IMR-90 (cell line): Measurements from ENCODE around the gene KCNAB1. TPM values are rescaled to one million over a fixed set of nuclear protein-coding genes. Genes with fewer than 3 reads are reported as not detected.

Experiments
- ATAC-seq: fragments of 200-7000 bp; cut with Tn5 transposase; 2 replicates; pipeline ENCODE4 v1.9.1; 2020; ENCODE audit warnings: low read depth, mild to moderate bottlenecking, moderate library complexity
- BruUV-seq: library from RNA; stranded (reverse); fragments of 400-500 nt; replicated peaks from 2 replicates; lab custom pipeline; 2021; lab: Mats Ljungman, UMichigan
- CTCF ChIA-PET: fragments of 300-600 bp; formaldehyde crosslinking; extraction: SDS; loops from one replicate; lab custom pipeline; 2021; ENCODE audit warnings: antibody characterized with exemption; lab: Yijun Ruan, JAX
- POLR2A ChIA-PET: fragments of 300-600 bp; sonication (Branson Sonifier 250); formaldehyde crosslinking; loops from one replicate; lab custom pipeline; 2022; ENCODE audit warnings: antibody characterized with exemption; ENCODE audit not compliant: unreplicated experiment; lab: Charles Lee
- DNase-seq: peaks from one replicate; pipeline ENCODE4 v3.0.0; 2013
- H2AFZ ChIP-seq: replicated peaks from 2 replicates; pipeline ENCODE3; 2013; ENCODE audit warnings: low read length, mild to moderate bottlenecking; ENCODE audit not compliant: poor library complexity
- H2AK5ac ChIP-seq: 2 replicates; pipeline ENCODE4 v1.6.1; 2013; ENCODE audit warnings: low read depth, low read length, inconsistent platforms
- H2AK9ac ChIP-seq: replicated peaks from 2 replicates; pipeline ENCODE3; 2013; ENCODE audit warnings: mild to moderate bottlenecking, low read depth, low read length, moderate library complexity; ENCODE audit not compliant: poor library complexity
- H2BK120ac ChIP-seq: 2 replicates; pipeline ENCODE4 v1.6.1; 2013; ENCODE audit warnings: low read depth, low read length, inconsistent platforms
- H2BK15ac ChIP-seq: 3 replicates; pipeline ENCODE4 v1.6.1; 2013; ENCODE audit warnings: low read depth, low read length, inconsistent platforms
- H2BK20ac ChIP-seq: 2 replicates; pipeline ENCODE4 v1.6.1; 2013; ENCODE audit warnings: low read depth, mild to moderate bottlenecking, inconsistent platforms, low read length, moderate library complexity
- H2BK5ac ChIP-seq: 2 replicates; pipeline ENCODE4 v1.6.1; 2013; ENCODE audit warnings: mild to moderate bottlenecking, low read depth, low read length, inconsistent platforms; ENCODE audit not compliant: poor library complexity, severe bottlenecking
- H3K14ac ChIP-seq: replicated peaks from 2 replicates; pipeline ENCODE4 v1.6.1; 2013; ENCODE audit warnings: low read depth, low read length, inconsistent platforms
- H3K18ac ChIP-seq: 2 replicates; pipeline ENCODE4 v1.6.1; 2013; ENCODE audit warnings: low read depth, low read length, control low read depth
- H3K23ac ChIP-seq: 2 replicates; pipeline ENCODE4 v1.6.1; 2013; ENCODE audit warnings: low read depth, low read length, inconsistent platforms
- H3K27ac ChIP-seq: 2 replicates; pipeline ENCODE4 v1.5.1; 2013; ENCODE audit warnings: mild to moderate bottlenecking, control low read depth, low read length; ENCODE audit not compliant: insufficient read depth
- H3K27me3 ChIP-seq: 2 replicates; pipeline ENCODE4 v1.6.1; 2013; ENCODE audit warnings: low read length; ENCODE audit not compliant: control insufficient read depth, insufficient read depth
- H3K36me3 ChIP-seq: 2 replicates; pipeline ENCODE4 v1.6.1; 2013; ENCODE audit warnings: low read length, mixed read lengths; ENCODE audit not compliant: control insufficient read depth, insufficient read depth
- H3K4ac ChIP-seq: 2 replicates; pipeline ENCODE4 v1.6.1; 2013; ENCODE audit warnings: low read depth, low read length, inconsistent platforms
- H3K4me1 ChIP-seq: 2 replicates; pipeline ENCODE4 v1.6.1; 2013; ENCODE audit warnings: low read length, mixed read lengths; ENCODE audit not compliant: control insufficient read depth, insufficient read depth
- H3K4me2 ChIP-seq: 2 replicates; pipeline ENCODE4 v1.6.1; 2013; ENCODE audit warnings: low read depth, mild to moderate bottlenecking, control low read depth, low read length, moderate library complexity
- H3K4me3 ChIP-seq: 2 replicates; pipeline ENCODE4 v1.5.1; 2013; ENCODE audit warnings: low read depth, mild to moderate bottlenecking, control low read depth, low read length, moderate library complexity; ENCODE audit not compliant: insufficient read depth
- H3K56ac ChIP-seq: 2 replicates; pipeline ENCODE4 v1.6.1; 2013; ENCODE audit warnings: low read length, inconsistent platforms; ENCODE audit not compliant: insufficient read depth; ENCODE audit errors: extremely low read depth
- H3K79me1 ChIP-seq, 2 experiments: 2 replicates each; pipeline ENCODE4 v1.6.1; 2013; ENCODE audit warnings: low read length in 2 of 2, inconsistent platforms in 1 of 2, low read depth in 1 of 2
- H3K9ac ChIP-seq: 2 replicates; pipeline ENCODE4 v1.6.1; 2013; ENCODE audit warnings: low read depth, low read length, control low read depth
- H3K9me1 ChIP-seq: 2 replicates; pipeline ENCODE4 v1.6.1; 2013; ENCODE audit warnings: low read length, inconsistent platforms; ENCODE audit not compliant: insufficient read depth
- H3K9me3 ChIP-seq: 2 replicates; pipeline ENCODE4 v1.6.1; 2013; ENCODE audit warnings: low read length; ENCODE audit not compliant: control insufficient read depth, insufficient read depth
- H4K20me1 ChIP-seq: 2 replicates; pipeline ENCODE4 v1.6.1; 2013; ENCODE audit warnings: low read length, inconsistent platforms; ENCODE audit not compliant: insufficient read depth
- H4K5ac ChIP-seq: 2 replicates; pipeline ENCODE4 v1.6.1; 2013; ENCODE audit warnings: mild to moderate bottlenecking, low read depth, low read length, control low read depth
- H4K8ac ChIP-seq, 2 experiments: 2 replicates each; pipeline ENCODE4 v1.6.1; 2013; ENCODE audit warnings: low read depth in 2 of 2, low read length in 2 of 2, control low read depth in 1 of 2, inconsistent platforms in 1 of 2
- H4K91ac ChIP-seq: 2 replicates; pipeline ENCODE4 v1.6.1; 2013; ENCODE audit warnings: low read depth, low read length, inconsistent platforms; ENCODE audit not compliant: insufficient read depth
- BHLHE40 ChIP-seq: fragments of 150-350 bp; IDR thresholded peaks from 2 replicates; pipeline ENCODE4 v1.6.1; 2016; ENCODE audit warnings: mild to moderate bottlenecking, low read depth, low read length
- CHD1 ChIP-seq: IDR thresholded peaks from 2 replicates; pipeline ENCODE4 v1.6.1; 2012; ENCODE audit warnings: low read depth, low read length, improper control_type of control experiment
- MAZ ChIP-seq: IDR thresholded peaks from 2 replicates; pipeline ENCODE4 v1.6.1; 2012; ENCODE audit warnings: low read depth, mild to moderate bottlenecking, low read length, improper control_type of control experiment, moderate library complexity, borderline replicate concordance
- NFE2L2 ChIP-seq: fragments of 150-350 bp; IDR thresholded peaks from 2 replicates; pipeline ENCODE4 v1.6.1; 2016; ENCODE audit warnings: low read depth, mild to moderate bottlenecking, low read length
- POLR2A ChIP-seq: IDR thresholded peaks from 2 replicates; pipeline ENCODE4 v1.6.1; 2012; ENCODE audit warnings: mild to moderate bottlenecking, low read depth, low read length
- RCOR1 ChIP-seq: IDR thresholded peaks from 2 replicates; pipeline ENCODE4 v1.6.1; 2012; ENCODE audit warnings: mild to moderate bottlenecking, low read length, improper control_type of control experiment; ENCODE audit not compliant: insufficient replicate concordance
- whole genome bisulfite sequencing, 2 experiments: methylation state at CpG; one replicate each; pipeline versions ENCODE4 v1.1.5 to v1.1.7; 2013; ENCODE audit warnings: missing lambda C conversion rate in 2 of 2; ENCODE audit not compliant: insufficient read length in 1 of 2; ENCODE audit errors: extremely low coverage in 2 of 2; 5-methylcytosine and 5-hydroxymethylcytosine counted together
- dilution Hi-C: fragments of 300-500 bp; cut with HindIII; formaldehyde crosslinking; loops from one replicate; pipeline ENCODE4 v1.14.3; 2018; ENCODE audit warnings: low sequenced_read_pairs; ENCODE audit not compliant: unreplicated experiment
- in situ Hi-C: fragments of 300-500 bp; cut with MboI; formaldehyde crosslinking; loops from 3 replicates; pipeline ENCODE4 v1.14.3; 2019; ENCODE audit warnings: low sequenced_read_pairs, inconsistent platforms, mixed read lengths
- intact Hi-C: fragments of 100-400 bp; cut with micrococcal nuclease; formaldehyde crosslinking; loops from 2 replicates; pipeline ENCODE4 v1.10.0; 2022
- polyA plus RNA-seq, 3 experiments: library from polyadenylated mRNA; depleted of rRNA; stranded (reverse); fragments of >200 nt; gene quantifications; 2 replicates each; pipeline ENCODE4 v1.2.3, GENCODE V29; 2012; ENCODE audit warnings: low replicate concordance in 1 of 3
- total RNA-seq: library from RNA; depleted of rRNA; stranded (reverse); fragments of >200 nt; gene quantifications from 2 replicates; pipeline ENCODE4 v1.2.3, GENCODE V29; 2012

The KCNAB1 gene
- total and polyA plus RNA-seq, 2 of the 4 experiments (the other 2 are of a cell fraction): under 0.01 to 0.07 TPM

GRCh38 chr3:156413293-156413892 is 293.0 kb downstream of the KCNAB1 start:
- Histone ChIP-seq H3K4me3 (no peak overlapping the region), H3K27ac (no peak overlapping the region), H3K4me2 (no peak overlapping the region), H4K91ac (no peak overlapping the region), H3K9ac (no peak overlapping the region), H3K18ac (no peak overlapping the region), H4K5ac (no peak overlapping the region), H4K20me1 (no peaks in the 10 kb centered on the region), H3K4ac (no peak overlapping the region), H3K14ac (no peak overlapping the region), H3K56ac (no peak overlapping the region), H2AFZ (no peak overlapping the region), H3K9me3 (no peaks in the 10 kb centered on the region; the same call in 1 of the 2 replicates), H3K4me1 (no peaks in the 10 kb centered on the region), H2AK9ac (no peak overlapping the region), H3K23ac (no peak overlapping the region), H2AK5ac (no peak overlapping the region), H3K27me3 (peaks cover 5% of the 10 kb centered on the region), H2BK120ac (no peak overlapping the region), H3K36me3 (no peaks in the 10 kb centered on the region), H2BK15ac (no peak overlapping the region), H2BK5ac (no peak overlapping the region), H3K9me1 (no peaks in the 10 kb centered on the region), H4K8ac (no peak overlapping the region), H2BK20ac (no peak overlapping the region), H3K79me1 (no peaks in the 10 kb centered on the region)
- DNase-seq (no peak), ATAC-seq (no peak)
- BruUV-seq: no TSS peak
- WGBS, 2 experiments: no CpG with 5 or more reads among the region's 4 CpGs
- POLR2A ChIA-PET: no interaction called here
- in situ Hi-C loops (no loop called here), dilution Hi-C loops (no loop called here), intact Hi-C loops (no loop called here)
- CTCF ChIA-PET: interaction anchor here (0.6 to 1.1 kb wide), 2 partner anchors 10 to 165 kb away, joined by 3 to 4 read pairs; no protein-coding TSS in a partner anchor
- no peak for TF ChIP-seq CHD1
- no peak for TF ChIP-seq MAZ
- no peak for TF ChIP-seq POLR2A
- no peak for TF ChIP-seq BHLHE40
- no peak for TF ChIP-seq RCOR1
- TF ChIP-seq NFE2L2: no peak
